Calu3 (cell line): ENCODE data around the gene CCNB1. TPM values are rescaled to one million over a fixed set of nuclear protein-coding genes. Genes with fewer than 3 reads are reported as not detected.
A peak's percentile ranks its signal among the peaks of the same experiment; 100 is the strongest.

ENCODE experiments used
- BruUV-seq: library from RNA; stranded (reverse); fragments of 400-500 nt; replicated peaks from 2 replicates; lab custom pipeline; 2021; lab: Mats Ljungman, UMichigan
- CTCF ChIA-PET: fragments of 300-600 bp; sonication (Branson Sonifier 250); formaldehyde crosslinking; loops from one replicate; lab custom pipeline; 2022; ENCODE audit warnings: antibody characterized with exemption; lab: Charles Lee
- DNase-seq: peaks from one replicate; pipeline ENCODE4 v3.0.0; 2022
- H3K27ac Mint-ChIP-seq: one replicate; pipeline ENCODE4 v1.8.0; 2022; ENCODE audit warnings: mixed read lengths; ENCODE audit not compliant: unreplicated experiment
- H3K27me3 Mint-ChIP-seq: one replicate; pipeline ENCODE4 v1.8.0; 2022; ENCODE audit warnings: mixed read lengths; ENCODE audit not compliant: unreplicated experiment
- H3K36me3 Mint-ChIP-seq: one replicate; pipeline ENCODE4 v1.8.0; 2022; ENCODE audit warnings: mild to moderate bottlenecking, moderate library complexity, mixed read lengths; ENCODE audit not compliant: insufficient read depth, unreplicated experiment
- H3K4me1 Mint-ChIP-seq: one replicate; pipeline ENCODE4 v1.8.0; 2022; ENCODE audit warnings: mild to moderate bottlenecking, low read depth, mixed read lengths; ENCODE audit not compliant: unreplicated experiment
- H3K4me3 Mint-ChIP-seq: one replicate; pipeline ENCODE4 v1.8.0; 2022; ENCODE audit warnings: mild to moderate bottlenecking, low read depth, moderate library complexity, mixed read lengths; ENCODE audit not compliant: unreplicated experiment
- H3K9me3 Mint-ChIP-seq: one replicate; pipeline ENCODE4 v1.8.0; 2022; ENCODE audit warnings: low read depth, mixed read lengths; ENCODE audit not compliant: unreplicated experiment
- intact Hi-C: fragments of 100-400 bp; cut with micrococcal nuclease; formaldehyde crosslinking; loops from one replicate; pipeline ENCODE4 v1.10.0; 2022; ENCODE audit not compliant: unreplicated experiment
- total RNA-seq: library from RNA; stranded (reverse); gene quantifications from 2 replicates; pipeline ENCODE4 v1.2.3, GENCODE V29; 2022
- TF ChIP-seq, protein P1 (sequence below): fragments of 200-600 bp; IDR thresholded peaks from one replicate; pipeline ENCODE4 v1.8.0; 2022; ENCODE audit warnings: antibody characterized with exemption; ENCODE audit not compliant: unreplicated experiment

CCNB1 gene
- total RNA-seq, 1 experiment from 2014 or later: 192 TPM

DNA sequence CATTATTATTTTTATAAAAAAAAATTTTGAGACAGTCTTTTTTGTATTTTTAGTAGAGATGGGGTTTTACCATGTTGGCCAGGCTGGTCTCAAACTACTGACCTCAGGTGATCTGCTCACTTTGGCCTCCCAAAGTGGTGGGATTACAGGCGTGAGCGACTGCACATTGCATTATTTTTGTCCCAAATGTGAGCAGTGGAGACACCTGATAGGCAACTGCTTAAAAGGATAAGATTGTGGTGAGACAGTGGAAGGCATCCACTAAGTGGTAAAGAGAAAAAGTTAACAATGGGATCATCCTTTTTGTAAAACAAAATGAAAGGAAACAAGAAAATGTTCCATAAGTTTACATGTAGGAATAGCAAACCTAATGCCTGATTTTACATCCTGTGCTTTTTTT, 20.4 kb downstream of the CCNB1 start:
- Mint-ChIP-seq H3K36me3 (peaks cover 22% of the 10 kb centered on the region), H3K9me3 (no peaks in the 10 kb centered on the region), H3K27ac (no peak overlapping the region), H3K4me1 (no peaks in the 10 kb centered on the region), H3K27me3 (no peaks in the 10 kb centered on the region), H3K4me3 (no peak overlapping the region)
- CTCF ChIA-PET: no interaction called here
- intact Hi-C loops: loop anchor here (10.0 kb wide), 1 partner anchor 47 kb away; the partner anchor contains the start of gene CDK7
- BruUV-seq: no TSS peak
- TF ChIP-seq, protein P1, sequence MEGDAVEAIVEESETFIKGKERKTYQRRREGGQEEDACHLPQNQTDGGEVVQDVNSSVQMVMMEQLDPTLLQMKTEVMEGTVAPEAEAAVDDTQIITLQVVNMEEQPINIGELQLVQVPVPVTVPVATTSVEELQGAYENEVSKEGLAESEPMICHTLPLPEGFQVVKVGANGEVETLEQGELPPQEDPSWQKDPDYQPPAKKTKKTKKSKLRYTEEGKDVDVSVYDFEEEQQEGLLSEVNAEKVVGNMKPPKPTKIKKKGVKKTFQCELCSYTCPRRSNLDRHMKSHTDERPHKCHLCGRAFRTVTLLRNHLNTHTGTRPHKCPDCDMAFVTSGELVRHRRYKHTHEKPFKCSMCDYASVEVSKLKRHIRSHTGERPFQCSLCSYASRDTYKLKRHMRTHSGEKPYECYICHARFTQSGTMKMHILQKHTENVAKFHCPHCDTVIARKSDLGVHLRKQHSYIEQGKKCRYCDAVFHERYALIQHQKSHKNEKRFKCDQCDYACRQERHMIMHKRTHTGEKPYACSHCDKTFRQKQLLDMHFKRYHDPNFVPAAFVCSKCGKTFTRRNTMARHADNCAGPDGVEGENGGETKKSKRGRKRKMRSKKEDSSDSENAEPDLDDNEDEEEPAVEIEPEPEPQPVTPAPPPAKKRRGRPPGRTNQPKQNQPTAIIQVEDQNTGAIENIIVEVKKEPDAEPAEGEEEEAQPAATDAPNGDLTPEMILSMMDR: no peak
- no peak for DNase-seq

DNA sequence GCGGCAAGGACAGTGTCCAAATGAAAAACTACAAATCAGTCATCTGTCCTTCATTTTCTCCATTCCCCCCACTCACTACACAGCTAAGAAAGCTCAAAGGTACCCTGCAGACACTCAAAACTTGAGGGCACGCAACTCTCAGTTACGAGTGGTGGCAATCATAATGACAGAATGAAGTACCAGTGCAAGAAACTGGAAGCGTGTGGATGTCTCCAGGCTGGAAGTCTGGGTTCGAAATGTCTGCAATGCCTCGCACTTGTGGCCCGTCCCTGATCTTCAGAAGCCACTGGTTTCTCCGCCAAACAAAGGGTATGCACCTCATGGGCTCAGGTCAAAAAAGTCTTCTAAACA, 21.8 kb downstream of the CCNB1 start:
- Mint-ChIP-seq H3K9me3 (no peaks in the 10 kb centered on the region), H3K27ac (peak overlapping the region; percentile 97), H3K4me3 (peak overlapping the region; percentile 91), H3K36me3 (peaks cover 22% of the 10 kb centered on the region), H3K27me3 (no peaks in the 10 kb centered on the region), H3K4me1 (no peaks in the 10 kb centered on the region)
- CTCF ChIA-PET: interaction anchor here (0.8 kb wide), 1 partner anchor 17 kb away, joined by 3 read pairs; no protein-coding TSS in a partner anchor
- TF ChIP-seq, protein P1: no peak
- TSS peak; percentile 96 for BruUV-seq
- DNase-seq: no peak
- intact Hi-C loops: loop anchor here (10.0 kb wide), 1 partner anchor 46 kb away; the partner anchor contains the start of gene CDK7

DNA sequence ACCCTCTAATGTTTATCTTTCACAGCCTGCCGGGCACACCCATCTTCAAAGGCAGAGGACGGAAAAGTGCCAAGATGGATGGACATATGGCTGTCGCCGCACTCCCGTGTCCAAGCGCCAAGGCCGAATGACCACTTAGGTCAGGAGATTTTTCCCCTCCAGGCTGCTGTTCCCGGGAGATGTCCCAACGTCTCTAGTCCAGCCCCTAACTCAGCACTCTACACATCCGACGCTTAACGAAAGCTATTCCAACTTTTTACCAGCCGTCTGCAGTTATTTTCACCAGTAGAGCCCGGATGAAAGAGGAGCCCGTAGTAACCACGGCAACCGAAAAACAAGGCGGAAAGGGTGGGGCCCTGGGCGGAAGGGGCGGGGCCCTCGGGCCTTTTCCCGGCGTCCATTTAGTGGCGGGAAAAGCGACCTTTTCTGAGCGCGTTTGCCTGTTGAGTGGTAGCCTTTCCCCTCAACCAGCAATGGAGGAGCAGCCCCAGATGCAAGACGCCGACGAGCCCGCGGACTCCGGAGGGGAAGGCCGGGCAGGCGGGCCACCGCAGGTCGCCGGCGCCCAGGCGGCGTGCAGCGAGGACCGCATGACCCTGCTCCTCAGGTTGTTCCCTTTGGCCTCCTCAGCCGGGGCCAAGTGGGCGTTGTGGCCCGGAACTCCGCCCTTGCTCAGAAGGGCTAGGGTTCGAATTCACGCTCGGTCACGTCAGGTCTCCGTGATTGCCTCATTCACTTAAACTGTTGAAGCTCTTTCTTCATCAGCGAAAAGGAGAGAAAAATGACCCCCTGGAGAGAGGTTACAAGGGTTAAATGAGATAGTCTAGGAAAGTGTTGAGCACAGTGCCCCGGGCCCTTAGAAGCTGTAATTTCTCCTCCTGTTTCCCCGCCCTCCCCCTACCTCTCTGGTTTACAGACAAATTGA, 22.5 kb downstream of the CCNB1 start, which contains the start of gene CENPH:
Gene CENPH, plus strand, starts transcription at position 422 of the 925 bp plus-strand sequence. Its CDS starts 52 bp downstream, at position 474.
- no peaks in the 10 kb centered on the region for H3K27me3 Mint-ChIP-seq
- TF ChIP-seq, protein P1: no peak
- intact Hi-C loops: loop anchor here (10.0 kb wide), 1 partner anchor 45 kb away; the partner anchor contains the start of gene CDK7
- peak within 1 kb of the TSS; percentile 97 for H3K27ac Mint-ChIP-seq
- peak; percentile 95 for DNase-seq
- H3K36me3 Mint-ChIP-seq: peaks cover 22% of the 10 kb centered on the region
- peak within 1 kb of the TSS; percentile 91 for H3K4me3 Mint-ChIP-seq
- no TSS peak for BruUV-seq
- CTCF ChIA-PET: interaction anchor here (0.8 kb wide), 1 partner anchor 18 kb away, joined by 3 read pairs; no protein-coding TSS in a partner anchor
- H3K4me1 Mint-ChIP-seq: no peaks in the 10 kb centered on the region
- H3K9me3 Mint-ChIP-seq: no peaks in the 10 kb centered on the region

DNA sequence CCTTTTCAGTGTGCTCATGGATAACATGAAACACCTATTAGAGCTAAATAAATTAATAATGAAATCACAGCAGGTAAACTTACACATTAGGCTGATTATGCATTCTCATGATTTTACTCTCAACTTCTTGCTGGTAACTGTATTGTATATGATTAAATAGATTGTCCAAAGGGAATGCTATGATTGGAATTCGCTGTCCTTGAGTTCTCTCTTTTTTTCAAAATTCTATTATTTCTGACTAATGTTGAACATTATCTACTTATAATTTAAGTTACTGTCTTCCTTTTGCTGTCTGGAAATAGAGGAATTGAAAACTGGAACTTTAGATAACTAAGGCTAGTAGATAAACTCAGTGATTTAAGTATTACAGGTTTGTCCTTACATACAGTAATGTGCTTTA, 35.5 kb downstream of the CCNB1 start:
- no peak for DNase-seq
- Mint-ChIP-seq H3K27ac (no peak overlapping the region), H3K36me3 (peaks cover 28% of the 10 kb centered on the region), H3K27me3 (no peaks in the 10 kb centered on the region), H3K4me1 (peaks cover 7% of the 10 kb centered on the region), H3K9me3 (no peaks in the 10 kb centered on the region), H3K4me3 (no peak overlapping the region)
- no TSS peak for BruUV-seq
- CTCF ChIA-PET: interaction anchor here (0.6 kb wide), 1 partner anchor 48 kb away, joined by 4 read pairs; no protein-coding TSS in a partner anchor
- intact Hi-C loops: no loop called here
- TF ChIP-seq, protein P1: no peak
